ENCODE results near the gene C4BPB.

C4BPB gene

GRCh38 chr1:207145401-207146058 lies 56.9 kb downstream of the C4BPB start:
- no peak for DNase-seq (ENCODE audit: low spot score)

All from SW480 (cell line).